ENCODE results near the gene AJM1. TPM values are rescaled to one million over a fixed set of nuclear protein-coding genes. Genes with fewer than 3 reads are reported as not detected.
"Not testable (repeated sequence)": the region's sequence is repeated elsewhere in the genome, so short reads cannot be mapped to it uniquely, and the experiment has no call there.

The AJM1 gene
- total RNA-seq, 4 donors from 2014 or later, result 0.32 to 2.3 (median 1.0) TPM

- Histone ChIP-seq H3K36me3 (peaks cover 24 to 99% (median 42%) of the 10 kb centered on the region in 3 donors), H3K4me3 (no peak overlapping the region), H3K27ac (no peak overlapping the region), H3K27me3 (no peaks in the 10 kb centered on the region), H3K4me1 (no peaks in the 10 kb centered on the region), H3K9me3 (no peaks in the 10 kb centered on the region)
- TF ChIP-seq POLR2A (IDR thresholded peaks at IDR 0.05) (no peak), CTCF (IDR thresholded peaks at IDR 0.05) (no peak)
- DNase-seq, result no peak
- WGBS, 2 donors, result 78 to 87% methylated on average over 3 to 7 of the region's 9 CpGs
- intact Hi-C loops (cut with DNase I), result no loop called here
Observed at GRCh38 chr9:136832581-136832980, 9.7 kb upstream of the AJM1 start.

GRCh38 chr9:136833381-136834048, 8.8 kb upstream of the AJM1 start:
- H3K27ac ChIP-seq; H3K27me3 ChIP-seq; H3K4me3 ChIP-seq; intact Hi-C loops (cut with DNase I); H3K9me3 ChIP-seq; H3K4me1 ChIP-seq; DNase-seq: not testable (repeated sequence)
- 60 to 70% methylated on average over 4 to 7 of the region's 16 CpGs for WGBS, 2 donors
- peaks cover 19 to 97% (median 37%) of the 10 kb centered on the region in 3 donors for H3K36me3 ChIP-seq

GRCh38 chr9:136835162-136835931, 6.9 kb upstream of the AJM1 start:
- WGBS, 2 donors, result 85% methylated on average over 7 to 8 of the region's 36 CpGs
- no peak for DNase-seq
- Histone ChIP-seq H3K36me3 (peaks cover 8 to 97% (median 31%) of the 10 kb centered on the region in 3 donors), H3K9me3 (no peaks in the 10 kb centered on the region), H3K27me3 (no peaks in the 10 kb centered on the region), H3K27ac (no peak overlapping the region), H3K4me3 (no peak overlapping the region), H3K4me1 (peaks cover 0 to 2% (median 0%) of the 10 kb centered on the region in 3 donors)
- intact Hi-C loops (cut with DNase I), result no loop called here
- TF ChIP-seq POLR2A (IDR thresholded peaks at IDR 0.05), result no peak
- TF ChIP-seq CTCF (IDR thresholded peaks at IDR 0.05), result no peak

GRCh38 chr9:136835932-136836904, 6.1 kb upstream of the AJM1 start:
- peaks cover 4 to 97% (median 24%) of the 10 kb centered on the region in 3 donors for H3K36me3 ChIP-seq
- intact Hi-C loops (cut with DNase I), result no loop called here
- peaks cover 1 to 11% (median 4%) of the 10 kb centered on the region in 3 donors for H3K4me1 ChIP-seq
- no peaks in the 10 kb centered on the region for H3K27me3 ChIP-seq
- 87 to 95% methylated on average over 5 to 6 of the region's 21 CpGs for WGBS, 2 donors
- no peak overlapping the region for H3K4me3 ChIP-seq
- TF ChIP-seq CTCF (IDR thresholded peaks at IDR 0.05), result no peak
- no peak for TF ChIP-seq POLR2A (IDR thresholded peaks at IDR 0.05)
- DNase-seq, result no peak
- H3K9me3 ChIP-seq, result no peaks in the 10 kb centered on the region
- no peak overlapping the region for H3K27ac ChIP-seq

GRCh38 chr9:136837146-136837855, 5.0 kb upstream of the AJM1 start:
- intact Hi-C loops (cut with DNase I), result no loop called here
- Histone ChIP-seq H3K36me3 (peaks cover 4 to 86% (median 15%) of the 10 kb centered on the region in 3 donors), H3K4me1 (peaks cover 12 to 22% (median 14%) of the 10 kb centered on the region in 3 donors), H3K27ac (no peak overlapping the region), H3K9me3 (no peaks in the 10 kb centered on the region), H3K27me3 (no peaks in the 10 kb centered on the region), H3K4me3 (no peak overlapping the region)
- TF ChIP-seq POLR2A (IDR thresholded peaks at IDR 0.05) (no peak), CTCF (IDR thresholded peaks at IDR 0.05) (no peak)
- DNase-seq, result no peak
- WGBS, 2 donors, result 83 to 92% methylated on average over 1 to 10 of the region's 27 CpGs

GRCh38 chr9:136837856-136838277, 4.4 kb upstream of the AJM1 start:
- H3K4me3 ChIP-seq; DNase-seq; intact Hi-C loops (cut with DNase I); H3K9me3 ChIP-seq; H3K27me3 ChIP-seq; H3K27ac ChIP-seq: not testable (repeated sequence)
- Histone ChIP-seq H3K36me3 (peaks cover 4 to 80% (median 9%) of the 10 kb centered on the region in 3 donors), H3K4me1 (peaks cover 18 to 28% (median 20%) of the 10 kb centered on the region in 3 donors)
- 60% methylated on average over 1 of the region's 15 CpGs; no CpG with 5 or more reads in 1 of the 2 donors for WGBS, 2 donors

All from esophagus squamous epithelium (tissue), 5 donors.